ENCODE measurements around the gene AGL. TPM values are rescaled to one million over a fixed set of nuclear protein-coding genes. Genes with fewer than 3 reads are reported as not detected.

AGL gene
- total and polyA plus RNA-seq, 2 of the 13 experiments (the other 11 are each of a cell fraction or from before 2014, with no cell fraction given): 4.3 to 13.1 TPM

DNA sequence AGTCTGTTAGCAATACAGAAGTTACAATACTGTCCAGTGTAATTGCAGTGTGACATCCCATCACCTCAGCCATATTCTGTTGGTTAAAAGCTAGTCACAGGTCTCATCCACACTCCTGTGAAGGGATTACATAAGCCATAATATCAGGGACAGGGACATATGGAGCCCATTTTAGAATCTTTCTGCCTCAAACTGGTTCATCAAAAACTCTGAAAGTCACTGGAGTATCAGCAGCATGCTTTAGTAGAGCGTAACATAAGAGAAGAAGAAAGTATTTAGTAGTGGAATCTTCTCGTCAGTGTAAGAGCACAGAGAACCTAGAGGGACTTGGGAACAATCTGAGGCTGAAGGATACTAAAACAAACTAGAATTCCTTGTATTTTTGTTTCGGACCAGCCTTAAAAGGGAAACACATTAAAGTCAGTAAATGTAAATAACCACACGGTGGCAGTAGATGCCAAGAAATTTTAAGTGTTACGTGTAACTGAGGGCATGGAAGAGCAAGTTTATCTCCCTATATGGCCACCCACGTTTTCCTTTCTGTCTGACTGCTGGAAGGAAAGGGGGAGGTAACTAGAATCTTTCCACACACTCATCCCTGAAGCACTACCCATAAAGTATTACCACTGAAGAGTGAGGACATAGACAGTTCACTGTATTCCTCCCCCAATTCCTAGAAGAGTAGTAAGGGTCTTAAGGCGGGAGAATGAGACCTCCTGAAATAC lies 41.6 kb upstream of the AGL start (continued):
- TF ChIP-seq TCF7 (IDR thresholded peaks at IDR 0.05; ENCODE audit: low read depth) (no peak), ZNF33B (CRISPR knock-in tag; IDR thresholded peaks at IDR 0.05) (no peak), ZNF121 (CRISPR knock-in tag; IDR thresholded peaks at IDR 0.05) (no peak), KDM3A (CRISPR knock-in tag; IDR thresholded peaks at IDR 0.05; ENCODE audit: low read depth) (0 out of 2 replicates have a peak, but pooled peaks have one; percentile 55), SAP130 (CRISPR knock-in tag; IDR thresholded peaks at IDR 0.05; ENCODE audit: low read depth) (peak; percentile 42; the same call in 1 of the 2 replicates), MXI1 (IDR thresholded peaks at IDR 0.05; ENCODE audit: borderline replicate concordance, low read depth, low read length) (peak; percentile 15; the same call in 1 of the 3 replicates), CENPT (CRISPR knock-in tag; IDR thresholded peaks at IDR 0.05; ENCODE audit: low read depth) (no peak), TARDBP (CRISPR knock-in tag; IDR thresholded peaks at IDR 0.05) (0 out of 2 replicates have a peak, but pooled peaks have one; percentile 45), ZFP37 (CRISPR knock-in tag; IDR thresholded peaks at IDR 0.05; ENCODE audit: borderline replicate concordance) (no peak), ZNF230 (CRISPR knock-in tag; IDR thresholded peaks at IDR 0.05) (no peak), NONO (IDR thresholded peaks at IDR 0.05) (no peak), NONO (CRISPR knock-in tag; conservative IDR thresholded peaks at IDR 0.05) (no peak), FOXJ3 (CRISPR knock-in tag; IDR thresholded peaks at IDR 0.05; ENCODE audit: borderline replicate concordance) (no peak)
- TF ChIP-seq, protein P1, sequence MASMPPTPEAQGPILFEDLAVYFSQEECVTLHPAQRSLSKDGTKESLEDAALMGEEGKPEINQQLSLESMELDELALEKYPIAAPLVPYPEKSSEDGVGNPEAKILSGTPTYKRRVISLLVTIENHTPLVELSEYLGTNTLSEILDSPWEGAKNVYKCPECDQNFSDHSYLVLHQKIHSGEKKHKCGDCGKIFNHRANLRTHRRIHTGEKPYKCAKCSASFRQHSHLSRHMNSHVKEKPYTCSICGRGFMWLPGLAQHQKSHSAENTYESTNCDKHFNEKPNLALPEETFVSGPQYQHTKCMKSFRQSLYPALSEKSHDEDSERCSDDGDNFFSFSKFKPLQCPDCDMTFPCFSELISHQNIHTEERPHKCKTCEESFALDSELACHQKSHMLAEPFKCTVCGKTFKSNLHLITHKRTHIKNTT (CRISPR knock-in tag; IDR thresholded peaks at IDR 0.05): no peak
- TF ChIP-seq, protein P2, sequence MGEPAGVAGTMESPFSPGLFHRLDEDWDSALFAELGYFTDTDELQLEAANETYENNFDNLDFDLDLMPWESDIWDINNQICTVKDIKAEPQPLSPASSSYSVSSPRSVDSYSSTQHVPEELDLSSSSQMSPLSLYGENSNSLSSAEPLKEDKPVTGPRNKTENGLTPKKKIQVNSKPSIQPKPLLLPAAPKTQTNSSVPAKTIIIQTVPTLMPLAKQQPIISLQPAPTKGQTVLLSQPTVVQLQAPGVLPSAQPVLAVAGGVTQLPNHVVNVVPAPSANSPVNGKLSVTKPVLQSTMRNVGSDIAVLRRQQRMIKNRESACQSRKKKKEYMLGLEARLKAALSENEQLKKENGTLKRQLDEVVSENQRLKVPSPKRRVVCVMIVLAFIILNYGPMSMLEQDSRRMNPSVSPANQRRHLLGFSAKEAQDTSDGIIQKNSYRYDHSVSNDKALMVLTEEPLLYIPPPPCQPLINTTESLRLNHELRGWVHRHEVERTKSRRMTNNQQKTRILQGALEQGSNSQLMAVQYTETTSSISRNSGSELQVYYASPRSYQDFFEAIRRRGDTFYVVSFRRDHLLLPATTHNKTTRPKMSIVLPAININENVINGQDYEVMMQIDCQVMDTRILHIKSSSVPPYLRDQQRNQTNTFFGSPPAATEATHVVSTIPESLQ (CRISPR knock-in tag; conservative IDR thresholded peaks at IDR 0.05): no peak
- TF ChIP-seq, protein P3, sequence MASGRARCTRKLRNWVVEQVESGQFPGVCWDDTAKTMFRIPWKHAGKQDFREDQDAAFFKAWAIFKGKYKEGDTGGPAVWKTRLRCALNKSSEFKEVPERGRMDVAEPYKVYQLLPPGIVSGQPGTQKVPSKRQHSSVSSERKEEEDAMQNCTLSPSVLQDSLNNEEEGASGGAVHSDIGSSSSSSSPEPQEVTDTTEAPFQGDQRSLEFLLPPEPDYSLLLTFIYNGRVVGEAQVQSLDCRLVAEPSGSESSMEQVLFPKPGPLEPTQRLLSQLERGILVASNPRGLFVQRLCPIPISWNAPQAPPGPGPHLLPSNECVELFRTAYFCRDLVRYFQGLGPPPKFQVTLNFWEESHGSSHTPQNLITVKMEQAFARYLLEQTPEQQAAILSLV (CRISPR knock-in tag; IDR thresholded peaks at IDR 0.05; ENCODE audit: borderline replicate concordance): no peak
- TF ChIP-seq, protein P4, sequence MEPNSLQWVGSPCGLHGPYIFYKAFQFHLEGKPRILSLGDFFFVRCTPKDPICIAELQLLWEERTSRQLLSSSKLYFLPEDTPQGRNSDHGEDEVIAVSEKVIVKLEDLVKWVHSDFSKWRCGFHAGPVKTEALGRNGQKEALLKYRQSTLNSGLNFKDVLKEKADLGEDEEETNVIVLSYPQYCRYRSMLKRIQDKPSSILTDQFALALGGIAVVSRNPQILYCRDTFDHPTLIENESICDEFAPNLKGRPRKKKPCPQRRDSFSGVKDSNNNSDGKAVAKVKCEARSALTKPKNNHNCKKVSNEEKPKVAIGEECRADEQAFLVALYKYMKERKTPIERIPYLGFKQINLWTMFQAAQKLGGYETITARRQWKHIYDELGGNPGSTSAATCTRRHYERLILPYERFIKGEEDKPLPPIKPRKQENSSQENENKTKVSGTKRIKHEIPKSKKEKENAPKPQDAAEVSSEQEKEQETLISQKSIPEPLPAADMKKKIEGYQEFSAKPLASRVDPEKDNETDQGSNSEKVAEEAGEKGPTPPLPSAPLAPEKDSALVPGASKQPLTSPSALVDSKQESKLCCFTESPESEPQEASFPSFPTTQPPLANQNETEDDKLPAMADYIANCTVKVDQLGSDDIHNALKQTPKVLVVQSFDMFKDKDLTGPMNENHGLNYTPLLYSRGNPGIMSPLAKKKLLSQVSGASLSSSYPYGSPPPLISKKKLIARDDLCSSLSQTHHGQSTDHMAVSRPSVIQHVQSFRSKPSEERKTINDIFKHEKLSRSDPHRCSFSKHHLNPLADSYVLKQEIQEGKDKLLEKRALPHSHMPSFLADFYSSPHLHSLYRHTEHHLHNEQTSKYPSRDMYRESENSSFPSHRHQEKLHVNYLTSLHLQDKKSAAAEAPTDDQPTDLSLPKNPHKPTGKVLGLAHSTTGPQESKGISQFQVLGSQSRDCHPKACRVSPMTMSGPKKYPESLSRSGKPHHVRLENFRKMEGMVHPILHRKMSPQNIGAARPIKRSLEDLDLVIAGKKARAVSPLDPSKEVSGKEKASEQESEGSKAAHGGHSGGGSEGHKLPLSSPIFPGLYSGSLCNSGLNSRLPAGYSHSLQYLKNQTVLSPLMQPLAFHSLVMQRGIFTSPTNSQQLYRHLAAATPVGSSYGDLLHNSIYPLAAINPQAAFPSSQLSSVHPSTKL (CRISPR knock-in tag; IDR thresholded peaks at IDR 0.05): peak; percentile 50
- TF ChIP-seq, protein P5, sequence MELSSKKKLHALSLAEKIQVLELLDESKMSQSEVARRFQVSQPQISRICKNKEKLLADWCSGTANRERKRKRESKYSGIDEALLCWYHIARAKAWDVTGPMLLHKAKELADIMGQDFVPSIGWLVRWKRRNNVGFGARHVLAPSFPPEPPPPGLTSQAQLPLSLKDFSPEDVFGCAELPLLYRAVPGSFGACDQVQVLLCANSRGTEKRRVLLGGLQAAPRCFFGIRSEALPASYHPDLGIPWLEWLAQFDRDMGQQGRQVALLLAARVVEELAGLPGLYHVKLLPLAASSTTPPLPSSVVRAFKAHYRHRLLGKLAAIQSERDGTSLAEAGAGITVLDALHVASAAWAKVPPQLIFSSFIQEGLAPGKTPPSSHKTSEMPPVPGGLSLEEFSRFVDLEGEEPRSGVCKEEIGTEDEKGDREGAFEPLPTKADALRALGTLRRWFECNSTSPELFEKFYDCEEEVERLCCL (CRISPR knock-in tag; IDR thresholded peaks at IDR 0.05; ENCODE audit: borderline replicate concordance): no peak
- TF ChIP-seq, protein P6, sequence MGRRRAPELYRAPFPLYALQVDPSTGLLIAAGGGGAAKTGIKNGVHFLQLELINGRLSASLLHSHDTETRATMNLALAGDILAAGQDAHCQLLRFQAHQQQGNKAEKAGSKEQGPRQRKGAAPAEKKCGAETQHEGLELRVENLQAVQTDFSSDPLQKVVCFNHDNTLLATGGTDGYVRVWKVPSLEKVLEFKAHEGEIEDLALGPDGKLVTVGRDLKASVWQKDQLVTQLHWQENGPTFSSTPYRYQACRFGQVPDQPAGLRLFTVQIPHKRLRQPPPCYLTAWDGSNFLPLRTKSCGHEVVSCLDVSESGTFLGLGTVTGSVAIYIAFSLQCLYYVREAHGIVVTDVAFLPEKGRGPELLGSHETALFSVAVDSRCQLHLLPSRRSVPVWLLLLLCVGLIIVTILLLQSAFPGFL (CRISPR knock-in tag; IDR thresholded peaks at IDR 0.05): no peak

All from HepG2 (cell line).